Testis (tissue), 3 donors: ENCODE measurements around the gene SGMS2. TPM values are rescaled to one million over a fixed set of nuclear protein-coding genes. Genes with fewer than 3 reads are reported as not detected.
A peak's percentile ranks its signal among the peaks of the same experiment; 100 is the strongest.
"Not testable (repeated sequence)": the region's sequence is repeated elsewhere in the genome, so short reads cannot be mapped to it uniquely, and the experiment has no call there.

Experiments used
- DNase-seq: peaks from one replicate; pipeline ENCODE4 v3.0.0-alpha.2; 2019
- H3K27ac ChIP-seq, 2 donors: fragments of 200-600 bp; sonication (generic); one replicate each; pipeline ENCODE4 v1.5.1; 2019
- H3K27me3 ChIP-seq: fragments of 200-600 bp; sonication (generic); one replicate; pipeline ENCODE4 v1.5.1; 2019
- H3K36me3 ChIP-seq: fragments of 200-600 bp; sonication (generic); one replicate; pipeline ENCODE4 v1.5.1; 2017; ENCODE audit warnings: low read depth; ENCODE audit errors: missing control alignments
- H3K4me1 ChIP-seq: fragments of 200-600 bp; sonication (generic); one replicate; pipeline ENCODE4 v1.5.1; 2019
- H3K4me3 ChIP-seq, 2 donors: fragments of 200-600 bp; sonication (generic); one replicate each; pipeline ENCODE4 v1.5.1; 2017 to 2019
- H3K9me3 ChIP-seq: fragments of 200-600 bp; sonication (generic); one replicate; pipeline ENCODE4 v1.5.1; 2017
- POLR2A ChIP-seq: fragments of 450-650 bp; IDR thresholded peaks from one replicate; pipeline ENCODE4 v1.6.1; 2017; ENCODE audit warnings: antibody characterized with exemption, mild to moderate bottlenecking, moderate library complexity
- WGBS, 2 donors: methylation state at CpG; one replicate each; pipeline ENCODE4 v1.1.5; 2018; 5-methylcytosine and 5-hydroxymethylcytosine counted together
- intact Hi-C: fragments of 100-400 bp; cut with DNase I; formaldehyde crosslinking; loops from one replicate; pipeline ENCODE4 v1.15.1; 2023; ENCODE audit warnings: low total_unique reads
- polyA plus RNA-seq: library from polyadenylated mRNA; stranded (reverse); fragments of 350-450 nt; fragmentation: Illumina TruSeq; extraction: RNeasy Lipid Tissue Mini Kit (QIAGEN cat#74804); gene quantifications from one replicate; pipeline ENCODE4 v1.2.3, GENCODE V29; 2014; ENCODE audit warnings: low read depth, low replicate concordance; ENCODE audit not compliant: insufficient read depth
- total RNA-seq, 2 donors: library from RNA; depleted of rRNA; stranded (reverse); fragments of >200 nt; gene quantifications; one replicate each; pipeline ENCODE4 v1.2.3, GENCODE V29; 2016
- TF ChIP-seq, protein P1 (sequence below), 3 experiments: fragments of 450-650 bp in 2 of 3; fragments of 200-600 bp in 1 of 3; sonication (generic) in 1 of 3; IDR thresholded peaks; one replicate each; pipeline ENCODE4 v1.5.1; 2016 to 2019; ENCODE audit warnings: antibody characterized with exemption in 3 of 3, mild to moderate bottlenecking in 2 of 3, moderate library complexity in 1 of 3

SGMS2 gene
- total and polyA plus RNA-seq, 3 donors from 2014 or later = 22.2 to 31.7 (median 24.2) TPM

DNA sequence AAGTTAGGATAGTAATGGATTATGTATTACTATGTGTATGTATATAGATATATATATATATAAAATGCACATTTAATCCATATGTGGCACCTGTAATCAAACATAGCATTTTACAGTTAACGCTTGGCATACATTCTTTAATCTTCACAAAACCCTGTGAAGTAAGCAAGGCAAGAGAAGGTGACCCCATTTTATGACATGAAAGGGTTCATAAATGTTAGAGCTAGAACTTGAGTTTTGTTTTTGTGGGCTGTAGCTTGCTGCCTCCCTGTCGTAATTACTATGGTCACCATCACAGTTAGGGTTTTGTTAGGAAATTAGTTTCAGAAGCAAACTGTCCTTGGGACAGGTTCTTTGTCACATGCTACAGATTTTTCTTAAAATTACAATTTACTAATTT is 92.8 kb downstream of the SGMS2 start:
- TF ChIP-seq, protein P1, sequence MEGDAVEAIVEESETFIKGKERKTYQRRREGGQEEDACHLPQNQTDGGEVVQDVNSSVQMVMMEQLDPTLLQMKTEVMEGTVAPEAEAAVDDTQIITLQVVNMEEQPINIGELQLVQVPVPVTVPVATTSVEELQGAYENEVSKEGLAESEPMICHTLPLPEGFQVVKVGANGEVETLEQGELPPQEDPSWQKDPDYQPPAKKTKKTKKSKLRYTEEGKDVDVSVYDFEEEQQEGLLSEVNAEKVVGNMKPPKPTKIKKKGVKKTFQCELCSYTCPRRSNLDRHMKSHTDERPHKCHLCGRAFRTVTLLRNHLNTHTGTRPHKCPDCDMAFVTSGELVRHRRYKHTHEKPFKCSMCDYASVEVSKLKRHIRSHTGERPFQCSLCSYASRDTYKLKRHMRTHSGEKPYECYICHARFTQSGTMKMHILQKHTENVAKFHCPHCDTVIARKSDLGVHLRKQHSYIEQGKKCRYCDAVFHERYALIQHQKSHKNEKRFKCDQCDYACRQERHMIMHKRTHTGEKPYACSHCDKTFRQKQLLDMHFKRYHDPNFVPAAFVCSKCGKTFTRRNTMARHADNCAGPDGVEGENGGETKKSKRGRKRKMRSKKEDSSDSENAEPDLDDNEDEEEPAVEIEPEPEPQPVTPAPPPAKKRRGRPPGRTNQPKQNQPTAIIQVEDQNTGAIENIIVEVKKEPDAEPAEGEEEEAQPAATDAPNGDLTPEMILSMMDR (IDR thresholded peaks at IDR 0.05) = no peak
- no peak for TF ChIP-seq POLR2A
- no peaks in the 10 kb centered on the region for H3K36me3 ChIP-seq
- WGBS, 2 donors = 89 to 94% methylated on average over 2 of the region's 2 CpGs

DNA sequence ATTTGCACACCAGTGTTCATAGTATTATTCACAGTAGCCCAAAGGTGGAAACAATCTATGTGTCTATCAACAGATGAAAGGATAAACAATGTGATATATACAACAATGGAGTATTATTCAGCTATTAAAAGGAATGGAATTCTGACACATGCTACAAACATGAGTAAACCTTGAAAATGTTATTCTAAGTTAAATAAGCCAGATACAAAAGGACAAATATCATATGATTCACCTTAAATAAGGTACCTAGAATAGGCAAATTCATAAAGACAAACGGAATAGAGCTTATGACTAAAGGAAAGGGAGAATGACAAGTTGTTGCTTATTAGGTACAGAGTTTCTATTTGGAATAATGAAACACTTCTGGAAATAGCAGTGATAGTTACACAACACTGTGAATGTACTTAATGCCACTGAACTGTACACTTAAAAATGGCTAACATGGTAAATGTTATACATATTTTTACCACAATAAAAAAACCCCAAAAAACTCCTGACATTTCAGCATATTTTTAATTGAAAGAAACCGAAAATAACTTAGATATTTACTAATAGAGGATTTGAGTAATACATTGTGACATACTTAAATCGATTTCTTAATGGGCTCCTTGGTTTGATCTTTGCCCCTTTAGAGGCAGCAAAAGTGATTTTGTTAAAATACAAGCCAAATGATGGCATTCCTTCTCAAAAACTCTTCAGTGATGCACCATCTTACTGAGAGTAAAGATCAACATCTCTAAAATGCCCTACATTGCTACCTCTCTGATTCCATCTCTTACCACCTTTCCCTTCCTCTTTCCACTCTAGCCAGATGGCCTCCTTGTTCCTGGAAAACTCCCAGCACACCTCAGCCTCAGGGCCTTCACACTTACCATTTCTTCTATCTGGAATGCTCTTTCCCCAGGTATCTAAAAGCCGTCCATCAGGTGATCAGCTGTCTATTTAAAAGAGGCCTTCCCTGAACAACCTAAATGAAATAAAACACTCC is 98.0 kb downstream of the SGMS2 start:
- DNase-seq = no peak
- Histone ChIP-seq H3K4me1 (no peaks in the 10 kb centered on the region), H3K4me3 (no peak overlapping the region), H3K27me3 (no peaks in the 10 kb centered on the region), H3K9me3 (no peaks in the 10 kb centered on the region), H3K27ac (no peak overlapping the region), H3K36me3 (no peaks in the 10 kb centered on the region)
- TF ChIP-seq, protein P1 (IDR thresholded peaks at IDR 0.05) = no peak
- TF ChIP-seq POLR2A = no peak
- intact Hi-C loops = no loop called here
- 85 to 92% methylated on average over 4 of the region's 4 CpGs for WGBS, 2 donors

More for the DNA sequence above, 92.8 kb downstream of the SGMS2 start:
- intact Hi-C loops = loop anchor here (5.0 kb wide), 1 partner anchor 155 kb away; no protein-coding TSS in a partner anchor
- no peak overlapping the region for H3K4me3 ChIP-seq
- no peak for DNase-seq
- no peaks in the 10 kb centered on the region for H3K9me3 ChIP-seq
- H3K27me3 ChIP-seq = no peaks in the 10 kb centered on the region
- H3K4me1 ChIP-seq = no peaks in the 10 kb centered on the region
- no peak overlapping the region for H3K27ac ChIP-seq

DNA sequence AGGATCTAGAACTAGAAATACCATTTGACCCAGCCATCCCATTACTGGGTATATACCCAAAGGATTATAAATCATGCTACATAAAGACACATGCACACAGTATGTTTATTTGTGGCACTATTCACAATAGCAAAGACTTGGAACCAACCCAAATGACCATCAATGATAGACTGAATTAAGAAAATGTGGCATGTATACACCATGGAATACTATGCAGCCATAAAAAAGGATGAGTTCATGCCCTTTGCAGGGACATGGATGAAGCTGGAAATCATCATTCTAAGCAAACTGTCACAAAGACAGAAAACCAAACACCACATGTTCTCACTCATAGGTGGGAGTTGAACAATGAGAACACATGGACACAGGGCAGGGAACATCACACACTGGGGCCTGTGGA is 101.0 kb downstream of the SGMS2 start:
- H3K27me3 ChIP-seq, H3K9me3 ChIP-seq, DNase-seq, intact Hi-C loops, H3K4me3 ChIP-seq, H3K4me1 ChIP-seq, H3K36me3 ChIP-seq, H3K27ac ChIP-seq: not testable (repeated sequence)

DNA sequence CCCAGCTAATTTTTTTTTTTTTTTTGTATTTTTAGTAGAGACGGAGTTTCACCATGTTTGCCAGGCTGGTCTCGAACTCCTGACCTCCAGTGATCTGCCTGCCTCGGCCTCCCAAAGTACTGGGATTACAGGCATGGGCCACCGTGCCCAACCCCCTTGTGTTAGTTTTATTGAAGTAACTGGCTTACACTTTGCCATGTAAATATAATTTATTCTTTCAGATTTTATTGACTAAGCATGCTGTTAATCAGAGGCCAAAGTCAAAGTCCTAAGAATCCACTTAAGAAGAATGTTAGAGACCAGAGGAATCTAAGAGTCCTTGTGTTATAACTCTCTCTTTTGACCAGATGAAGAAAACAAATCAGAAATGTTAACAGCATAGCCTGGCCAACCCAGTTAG is 102.1 kb downstream of the SGMS2 start:
- DNase-seq, H3K36me3 ChIP-seq, H3K27ac ChIP-seq, H3K9me3 ChIP-seq, H3K4me3 ChIP-seq, intact Hi-C loops, H3K27me3 ChIP-seq, H3K4me1 ChIP-seq: not testable (repeated sequence)
- WGBS, 2 donors = 83 to 93% methylated on average over 4 of the region's 4 CpGs

DNA sequence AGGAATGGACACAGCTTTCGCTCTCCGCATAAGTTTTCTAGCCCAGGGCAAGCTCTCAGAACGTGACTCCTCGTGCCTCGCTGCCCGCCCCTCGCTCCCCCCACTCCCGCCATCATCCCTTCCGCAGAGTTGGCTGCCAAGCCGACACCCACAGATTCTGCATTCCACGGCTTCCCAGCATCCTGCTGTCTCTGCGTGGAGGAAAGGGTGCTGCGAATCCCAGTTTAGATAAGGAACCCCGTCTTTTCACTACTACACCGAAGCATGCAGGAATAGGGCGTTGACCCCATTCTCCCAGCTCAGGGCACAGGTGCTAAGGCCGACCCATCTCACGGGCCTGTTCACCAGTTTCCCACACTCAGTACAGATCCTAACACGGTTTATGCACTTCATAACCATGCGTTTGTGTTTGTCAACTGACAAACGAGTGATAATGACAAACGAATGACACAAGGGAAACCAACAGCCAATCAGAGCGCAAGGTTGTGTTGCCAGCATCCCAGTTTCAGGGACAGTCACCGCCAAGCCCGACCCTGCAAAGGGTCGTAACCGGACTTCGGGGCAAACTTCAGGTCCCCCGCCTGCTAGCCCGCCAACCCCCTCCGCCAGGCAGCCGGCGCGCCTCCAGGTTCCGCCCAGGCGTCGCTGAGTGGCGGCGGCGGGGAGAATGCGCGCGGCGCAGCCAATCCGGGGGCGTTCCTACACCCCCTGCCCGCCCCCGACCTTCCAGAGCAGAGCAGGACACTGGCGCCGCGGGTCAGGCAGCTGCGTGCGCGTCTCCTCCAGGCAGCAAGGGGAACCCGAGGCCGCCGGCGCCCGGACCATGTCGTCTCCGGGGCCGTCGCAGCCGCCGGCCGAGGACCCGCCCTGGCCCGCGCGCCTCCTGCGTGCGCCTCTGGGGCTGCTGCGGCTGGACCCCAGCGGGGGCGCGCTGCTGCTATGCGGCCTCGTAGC is 106.4 kb downstream of the SGMS2 start, which contains the start of gene CYP2U1:
TSS of gene CYP2U1 (plus strand) at position 729 of the 954 bp plus-strand sequence. CDS start at position 824, 95 bp downstream.
- peak within 1 kb of the TSS; percentile 77 to 85 for H3K27ac ChIP-seq
- no peaks in the 10 kb centered on the region for H3K36me3 ChIP-seq
- WGBS, 2 donors = 0 to 1% methylated on average over 21 to 51 of the region's 78 CpGs
- TF ChIP-seq POLR2A = no peak
- TF ChIP-seq, protein P1 (IDR thresholded peaks at IDR 0.05) = peak in 1 of 3 experiments; percentile 19
- peak within 1 kb of the TSS; percentile 74 to 75 for H3K4me3 ChIP-seq
- no peaks in the 10 kb centered on the region for H3K27me3 ChIP-seq
- H3K9me3 ChIP-seq = no peaks in the 10 kb centered on the region
- DNase-seq = peak; percentile 93
- intact Hi-C loops = no loop called here
- no peaks in the 10 kb centered on the region for H3K4me1 ChIP-seq
